SK-N-MC (cell line): ENCODE measurements around the gene DSN1.

Experiments
- DNase-seq: peaks from one replicate; pipeline ENCODE4 v3.0.0-alpha.2; 2011; ENCODE audit warnings: low read depth, low spot score
- H3K27ac ChIP-seq: fragments of 200-600 bp; sonication (generic); 2 replicates; pipeline ENCODE4 v1.5.1; 2016; ENCODE audit warnings: mixed run types
- H3K36me3 ChIP-seq: fragments of 200-600 bp; sonication (generic); 2 replicates; pipeline ENCODE4 v1.6.1; 2017; ENCODE audit warnings: antibody characterized with exemption, low read length, mixed read lengths; ENCODE audit not compliant: insufficient read depth
- H3K4me3 ChIP-seq: fragments of 200-600 bp; sonication (generic); 2 replicates; pipeline ENCODE4 v1.5.1; 2016
- H3K9ac ChIP-seq: fragments of 200-600 bp; sonication (generic); 2 replicates; pipeline ENCODE4 v1.8.0; 2017; ENCODE audit warnings: mixed run types, mixed read lengths; ENCODE audit not compliant: insufficient read length
- H3K9me3 ChIP-seq: fragments of 200-600 bp; sonication (generic); 2 replicates; pipeline ENCODE4 v1.6.1; 2017; ENCODE audit warnings: low read depth, mild to moderate bottlenecking, antibody characterized with exemption, low read length, moderate library complexity, mixed read lengths
- EZH2 ChIP-seq: fragments of 200-600 bp; sonication (generic); IDR thresholded peaks from one replicate; pipeline ENCODE4 v1.6.1; 2017; ENCODE audit warnings: antibody characterized with exemption
- FOXP2 ChIP-seq: optimal IDR thresholded peaks from 2 replicates; pipeline ENCODE3; 2011; ENCODE audit warnings: mild to moderate bottlenecking, moderate library complexity; ENCODE audit not compliant: insufficient read depth; ENCODE audit errors: extremely low read length, control extremely low read depth
- POLR2AphosphoS5 ChIP-seq: IDR thresholded peaks from 2 replicates; pipeline ENCODE4 v1.6.1; 2012; ENCODE audit warnings: mild to moderate bottlenecking, low read depth, low read length, borderline replicate concordance

Gene DSN1

DNA sequence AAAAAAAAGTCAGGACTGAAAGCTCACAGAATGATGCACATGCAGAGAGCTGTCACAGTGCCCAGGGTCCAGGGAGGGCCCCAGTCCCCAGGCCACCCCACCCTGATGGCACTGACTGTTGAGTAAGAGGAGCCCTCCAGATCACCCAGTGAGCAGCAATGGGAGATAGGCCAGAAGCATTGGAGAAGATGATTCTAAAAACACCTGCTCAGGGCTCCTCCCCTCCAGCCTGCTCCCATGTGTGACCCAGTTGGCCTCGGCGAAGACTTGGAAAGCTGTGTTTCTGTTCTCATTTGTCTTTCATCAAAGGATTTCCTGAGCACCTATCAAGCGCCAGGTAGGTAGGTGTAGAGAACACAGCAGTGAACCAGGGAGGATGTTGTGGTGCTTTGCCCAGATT is 43.9 kb upstream of the DSN1 start:
- H3K4me3 ChIP-seq: no peak overlapping the region
- no peak overlapping the region for H3K9ac ChIP-seq
- H3K27ac ChIP-seq: no peak overlapping the region
- TF ChIP-seq POLR2AphosphoS5 (no peak), EZH2 (no peak), FOXP2 (no peak)
- DNase-seq: no peak
- no peaks in the 10 kb centered on the region for H3K9me3 ChIP-seq
- no peaks in the 10 kb centered on the region; the same call in 1 of the 2 replicates for H3K36me3 ChIP-seq

DNA sequence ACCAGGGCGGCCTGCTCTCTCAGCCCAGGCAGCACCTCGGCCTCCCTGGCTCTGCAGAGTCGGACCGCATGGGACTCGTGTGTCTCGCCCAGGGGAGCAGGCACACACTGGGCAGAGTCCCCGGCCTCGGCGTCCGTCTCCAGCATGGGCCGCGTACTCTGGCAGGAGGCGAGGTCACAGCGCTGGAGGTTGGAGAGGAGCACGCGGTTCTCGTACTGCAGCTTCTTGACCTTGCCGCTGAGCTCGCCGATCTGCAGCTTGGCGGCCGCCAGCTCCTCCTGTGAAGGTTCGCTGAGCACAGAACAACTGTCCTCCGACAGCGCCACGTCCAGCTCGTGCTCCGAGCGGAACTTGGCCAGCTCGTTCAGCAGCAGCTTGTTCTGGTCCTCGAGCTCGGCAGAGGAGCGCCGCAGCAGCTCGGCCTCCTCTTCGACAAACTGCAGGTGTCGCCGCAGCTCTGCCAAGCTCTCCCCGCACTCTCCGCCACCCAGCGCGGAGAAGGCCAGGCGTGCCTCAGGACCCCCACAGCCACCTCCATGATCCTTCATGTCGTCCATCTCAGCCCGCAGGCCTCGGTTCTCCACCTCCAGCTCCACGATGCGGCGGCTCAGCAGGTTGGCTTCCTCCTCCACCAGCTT is 42.0 kb upstream of the DSN1 start:
- H3K9ac ChIP-seq: no peak overlapping the region
- H3K4me3 ChIP-seq: no peak overlapping the region
- no peaks in the 10 kb centered on the region for H3K9me3 ChIP-seq
- H3K27ac ChIP-seq: no peak overlapping the region
- TF ChIP-seq POLR2AphosphoS5 (no peak), EZH2 (no peak), FOXP2 (no peak)
- DNase-seq: no peak
- no peaks in the 10 kb centered on the region; the same call in 1 of the 2 replicates for H3K36me3 ChIP-seq

DNA sequence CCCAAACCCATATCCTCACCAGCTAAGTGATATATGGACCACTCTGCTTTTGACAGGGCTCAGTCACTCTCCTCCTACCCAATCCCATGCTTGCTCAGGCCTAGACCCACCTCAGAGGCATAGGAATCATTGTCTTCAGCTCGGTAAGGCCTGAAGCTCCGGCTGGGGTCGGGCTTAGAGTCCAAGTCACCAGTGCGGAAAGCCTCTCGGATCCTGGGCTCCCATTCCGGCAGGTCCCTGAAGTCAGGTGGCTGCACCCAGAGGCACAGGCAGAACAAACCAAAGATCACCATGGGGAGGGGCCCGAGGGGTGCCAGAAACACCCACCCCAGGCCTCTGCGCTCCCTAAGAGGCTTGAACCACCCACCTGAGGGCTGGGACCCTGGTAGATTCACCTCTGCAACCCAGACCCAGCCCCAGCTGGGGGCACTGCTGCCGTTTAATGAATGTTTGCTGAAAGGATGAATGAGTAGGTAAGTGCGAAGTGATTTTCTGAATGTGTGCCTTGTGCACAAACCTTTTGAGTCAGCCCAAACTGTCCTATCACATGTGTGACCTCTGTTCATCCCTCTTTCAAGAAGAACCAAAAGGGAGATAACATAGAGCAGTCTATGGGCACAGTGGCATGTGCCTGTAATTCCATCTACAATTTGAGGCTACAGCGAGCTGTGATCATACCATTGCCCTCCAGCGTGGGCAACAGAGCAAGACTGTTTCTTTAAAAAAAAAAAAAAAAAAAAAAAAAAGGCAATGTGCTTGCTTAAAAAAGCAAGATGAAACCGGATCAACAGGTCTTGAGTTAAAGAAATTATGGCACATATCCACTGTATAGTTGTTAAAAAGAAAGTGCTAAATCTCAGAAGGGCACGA is 39.3 kb upstream of the DSN1 start:
- no peak for DNase-seq
- TF ChIP-seq EZH2 (no peak), POLR2AphosphoS5 (no peak), FOXP2 (no peak)
- Histone ChIP-seq H3K9ac (no peak overlapping the region), H3K4me3 (no peak overlapping the region), H3K9me3 (no peaks in the 10 kb centered on the region), H3K36me3 (peaks cover 8% of the 10 kb centered on the region), H3K27ac (no peak overlapping the region)

DNA sequence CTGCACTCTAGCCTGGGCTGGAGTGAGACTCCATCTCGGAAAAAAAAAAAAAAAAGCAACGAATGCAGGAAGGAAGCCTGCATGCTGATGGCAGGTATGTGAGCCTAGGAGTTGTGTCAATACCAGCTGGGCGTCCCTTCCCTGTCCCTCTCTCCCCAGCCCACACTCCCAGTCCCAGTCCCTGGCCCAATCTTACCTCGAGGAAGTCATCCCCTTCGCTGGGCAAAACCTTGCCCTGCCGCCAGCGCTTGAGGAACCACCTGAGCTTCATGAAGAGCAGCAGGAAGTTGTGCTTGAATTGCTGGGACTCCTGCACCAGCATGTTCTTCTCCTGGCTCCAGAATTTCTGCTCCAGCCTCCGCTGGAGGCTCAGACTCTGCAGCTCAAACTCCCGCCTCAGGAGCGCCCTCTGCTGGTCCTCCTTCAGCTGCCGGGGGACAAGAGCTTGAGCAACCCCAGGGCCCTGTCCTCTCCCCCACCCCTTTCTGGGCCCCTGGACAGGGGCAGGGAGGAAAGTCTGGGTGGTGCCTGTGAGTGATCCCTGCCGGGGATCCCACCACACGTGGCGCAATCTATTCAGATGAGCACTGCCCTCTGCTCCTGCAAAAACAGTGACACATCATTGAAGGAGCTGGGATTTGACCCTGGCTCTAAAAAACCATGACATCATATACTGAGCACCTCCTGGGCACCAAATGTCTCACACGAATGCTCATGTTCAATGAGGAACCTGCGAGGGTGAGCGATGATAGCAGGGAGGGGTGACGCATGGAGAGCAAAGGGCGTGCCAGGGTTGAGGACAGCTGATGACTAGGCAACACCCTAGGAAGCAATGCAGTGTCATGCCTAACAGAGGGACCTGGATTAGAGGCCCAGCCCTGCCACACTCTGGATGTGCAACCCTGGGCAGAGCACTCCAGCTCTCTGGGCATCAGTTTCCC is 35.0 kb upstream of the DSN1 start:
- Histone ChIP-seq H3K36me3 (peaks cover 19% of the 10 kb centered on the region), H3K9ac (no peak overlapping the region), H3K27ac (no peak overlapping the region), H3K9me3 (no peaks in the 10 kb centered on the region), H3K4me3 (no peak overlapping the region)
- TF ChIP-seq EZH2 (no peak), POLR2AphosphoS5 (no peak), FOXP2 (no peak)
- no peak for DNase-seq

GRCh38 chr20:36806049-36806448 is 32.5 kb upstream of the DSN1 start:
- Histone ChIP-seq H3K27ac (no peak overlapping the region), H3K4me3 (no peak overlapping the region), H3K9ac (no peak overlapping the region), H3K36me3 (peaks cover 28% of the 10 kb centered on the region), H3K9me3 (no peaks in the 10 kb centered on the region)
- TF ChIP-seq POLR2AphosphoS5: no peak
- TF ChIP-seq EZH2: no peak
- no peak for TF ChIP-seq FOXP2
- DNase-seq: no peak

- Histone ChIP-seq H3K9ac (no peak overlapping the region), H3K27ac (no peak overlapping the region), H3K36me3 (peaks cover 34% of the 10 kb centered on the region), H3K4me3 (no peak overlapping the region), H3K9me3 (no peaks in the 10 kb centered on the region)
- DNase-seq: no peak
- no peak for TF ChIP-seq EZH2
- no peak for TF ChIP-seq FOXP2
- no peak for TF ChIP-seq POLR2AphosphoS5
These were observed 31.8 kb upstream of the DSN1 start for GRCh38 chr20:36805396-36805795.

DNA sequence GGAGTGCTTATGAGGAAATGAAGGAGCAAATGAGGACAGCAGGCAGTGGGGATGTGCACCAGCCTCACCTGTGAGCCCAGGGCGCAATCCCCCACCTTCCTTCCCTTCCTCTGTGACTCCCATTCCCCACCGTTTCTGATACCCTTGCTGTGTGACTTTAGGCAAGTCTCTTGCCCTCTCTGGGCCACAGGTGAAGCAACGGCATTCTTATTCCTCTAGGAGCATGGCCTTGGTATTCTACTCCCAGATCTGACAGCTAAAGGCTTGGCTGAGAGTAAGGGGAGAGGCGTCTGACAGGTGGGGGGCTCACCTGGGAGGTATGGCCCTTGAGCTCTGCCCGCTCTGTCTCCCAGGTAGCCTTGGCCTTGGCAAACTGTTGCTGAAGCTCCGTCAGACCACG is 30.9 kb upstream of the DSN1 start:
- Histone ChIP-seq H3K9me3 (no peaks in the 10 kb centered on the region), H3K9ac (no peak overlapping the region), H3K4me3 (no peak overlapping the region), H3K36me3 (peaks cover 35% of the 10 kb centered on the region), H3K27ac (no peak overlapping the region)
- DNase-seq: no peak
- TF ChIP-seq FOXP2 (no peak), EZH2 (no peak), POLR2AphosphoS5 (no peak)

DNA sequence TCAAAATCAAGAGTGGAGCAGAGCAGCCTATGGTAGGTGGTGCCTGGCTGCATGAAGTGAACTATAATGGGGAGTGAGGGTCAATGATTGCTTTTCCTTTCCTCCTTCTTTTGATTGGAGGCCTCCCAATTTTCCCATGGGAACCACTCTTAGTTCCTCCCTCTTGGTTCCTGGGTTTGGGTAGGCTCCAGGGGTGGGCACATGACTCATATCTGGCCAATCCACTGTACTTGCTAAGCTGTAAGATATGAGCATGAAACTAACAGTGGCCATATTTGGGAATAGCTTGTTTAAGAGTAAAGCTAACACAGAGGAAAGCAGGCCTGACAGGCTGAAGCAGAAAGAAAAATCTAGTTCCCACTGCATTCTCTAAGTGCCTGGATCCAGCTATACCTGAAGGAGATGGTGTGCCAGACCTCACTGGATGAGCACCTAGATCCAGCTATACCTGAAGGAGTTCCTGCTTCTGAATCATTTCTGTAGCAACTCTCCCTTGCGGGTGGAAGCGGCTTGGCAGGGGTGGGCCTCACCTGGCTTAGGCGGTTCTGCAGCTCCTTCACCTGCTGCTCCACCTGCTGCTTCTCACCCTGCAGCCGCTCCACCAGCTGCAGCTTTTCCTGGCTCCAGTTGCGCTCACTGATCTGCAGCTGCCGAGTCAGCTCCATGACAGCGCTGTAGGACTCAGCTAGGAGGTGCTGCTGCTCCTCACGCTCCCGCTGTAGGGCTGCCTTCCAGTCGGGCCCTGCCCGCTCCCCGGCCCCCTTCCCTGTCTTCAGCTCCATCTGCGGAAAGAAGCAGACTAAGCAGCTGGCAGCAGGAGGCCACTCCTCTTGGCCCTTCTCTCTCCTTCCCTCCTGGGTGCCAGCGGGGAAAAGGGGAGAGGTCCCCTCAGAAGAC is 29.0 kb upstream of the DSN1 start:
- TF ChIP-seq POLR2AphosphoS5 (no peak), FOXP2 (no peak), EZH2 (no peak)
- Histone ChIP-seq H3K36me3 (peaks cover 37% of the 10 kb centered on the region), H3K9ac (no peak overlapping the region), H3K9me3 (no peaks in the 10 kb centered on the region), H3K27ac (no peak overlapping the region), H3K4me3 (no peak overlapping the region)
- DNase-seq: no peak
